Gastrocnemius medialis (tissue), 4 donors: Measurements from ENCODE around the gene GPR142. TPM values are rescaled to one million over a fixed set of nuclear protein-coding genes. Genes with fewer than 3 reads are reported as not detected.

ENCODE experiments used
- ATAC-seq, 2 donors: fragments of 150-250 bp; one replicate each; pipeline ENCODE4 v1.9.1; 2016
- DNase-seq, 2 donors: peaks; one replicate each; pipeline ENCODE4 v3.0.0-alpha.2; 2019
- H3K27ac ChIP-seq, 4 donors: fragments of 200-600 bp; sonication (generic); 1 replicate in 1 of 4; 2 replicates in 3 of 4; pipeline ENCODE4 v1.5.1; 2016 to 2018; ENCODE audit warnings: mild to moderate bottlenecking in 2 of 4, moderate library complexity in 1 of 4
- H3K27me3 ChIP-seq, 3 donors: fragments of 200-600 bp; sonication (generic) in 2 of 3; 1 replicate in 1 of 3; 2 replicates in 2 of 3; pipeline versions ENCODE4 v1.5.1 to v1.6.0; 2016 to 2019; ENCODE audit warnings: mild to moderate bottlenecking in 1 of 3, moderate library complexity in 1 of 3
- H3K36me3 ChIP-seq, 2 donors: fragments of 200-600 bp; sonication (generic) in 1 of 2; one replicate each; pipeline ENCODE4 v1.5.1; 2017 to 2018
- H3K4me1 ChIP-seq, 2 donors: fragments of 200-600 bp; sonication (generic) in 1 of 2; one replicate each; pipeline ENCODE4 v1.5.1; 2016 to 2017; ENCODE audit warnings: mild to moderate bottlenecking in 2 of 2
- H3K4me3 ChIP-seq, 4 donors: fragments of 200-600 bp; sonication (generic) in 3 of 4; 1 replicate in 1 of 4; 2 replicates in 3 of 4; pipeline ENCODE4 v1.5.1; 2016 to 2019; ENCODE audit warnings: mild to moderate bottlenecking in 2 of 4
- H3K9me3 ChIP-seq, 3 donors: fragments of 200-600 bp; sonication (generic) in 2 of 3; 1 replicate in 1 of 3; 2 replicates in 2 of 3; pipeline ENCODE4 v1.5.1; 2016 to 2019
- CTCF ChIP-seq, 5 experiments: fragments of 450-650 bp in 3 of 5; fragments of 200-600 bp in 2 of 5; sonication (generic) in 2 of 5; IDR thresholded peaks in 4 of 5; conservative IDR thresholded peaks in 1 of 5; 1 replicate in 4 of 5; 2 replicates in 1 of 5; pipeline ENCODE4 v1.5.1; 2016 to 2019; ENCODE audit warnings: antibody characterized with exemption in 5 of 5, mild to moderate bottlenecking in 3 of 5, moderate library complexity in 3 of 5
- POLR2A ChIP-seq, 2 donors: fragments of 450-650 bp; IDR thresholded peaks; one replicate each; pipeline ENCODE4 v1.6.1; 2017; ENCODE audit warnings: antibody characterized with exemption in 2 of 2, mild to moderate bottlenecking in 2 of 2, moderate library complexity in 2 of 2
- in situ Hi-C, 4 donors: fragments of 200-750 bp; cut with MboI; loops; one replicate each; pipeline versions ENCODE4 v1.15.0 to v1.8.0; 2017; ENCODE audit warnings: low sequenced_read_pairs in 4 of 4
- intact Hi-C: fragments of 100-400 bp; cut with DNase I; formaldehyde crosslinking; loops from one replicate; pipeline ENCODE4 v1.15.1; 2023; ENCODE audit warnings: low total_unique reads
- total RNA-seq, 4 donors: library from RNA; depleted of rRNA; stranded (reverse); fragments of >200 nt; gene quantifications; one replicate each; pipeline versions ENCODE4 v1.1.0 to v1.2.3, GENCODE V29; 2016

GPR142 gene
- total RNA-seq, 4 donors from 2014 or later, result not detected

GRCh38 chr17:74350486-74350885, 16.8 kb upstream of the GPR142 start:
- no peaks in the 10 kb centered on the region for H3K4me1 ChIP-seq
- in situ Hi-C loops, result loop anchor here in 1 of 4 donors (25.0 kb wide), 1 partner anchor 138 kb away; the partner anchor contains the start of genes RPL38 and TTYH2
- H3K4me3 ChIP-seq, result no peak overlapping the region
- TF ChIP-seq CTCF (IDR thresholded peaks at IDR 0.05 in 4 of 5, conservative IDR thresholded peaks at IDR 0.05 in 1 of 5) (no peak), POLR2A (IDR thresholded peaks at IDR 0.05) (no peak)
- no peak for ATAC-seq
- no peaks in the 10 kb centered on the region for H3K36me3 ChIP-seq
- H3K27me3 ChIP-seq, result peaks cover 41 to 52% (median 47%) of the 10 kb centered on the region in 3 donors
- intact Hi-C loops, result no loop called here
- H3K9me3 ChIP-seq, result no peaks in the 10 kb centered on the region
- H3K27ac ChIP-seq, result no peak overlapping the region
- no peak for DNase-seq

GRCh38 chr17:74351552-74352210, 15.6 kb upstream of the GPR142 start:
- Histone ChIP-seq H3K4me1 (no peaks in the 10 kb centered on the region), H3K9me3 (no peaks in the 10 kb centered on the region), H3K36me3 (no peaks in the 10 kb centered on the region), H3K27me3 (peaks cover 53 to 61% (median 54%) of the 10 kb centered on the region in 3 donors), H3K27ac (no peak overlapping the region), H3K4me3 (no peak overlapping the region)
- ATAC-seq (no peak), DNase-seq (no peak)
- intact Hi-C loops (no loop called here), in situ Hi-C loops (loop anchor here in 1 of 4 donors (25.0 kb wide), 1 partner anchor 139 kb away; the partner anchor contains the start of genes RPL38 and TTYH2)
- TF ChIP-seq POLR2A (IDR thresholded peaks at IDR 0.05) (no peak), CTCF (IDR thresholded peaks at IDR 0.05 in 4 of 5, conservative IDR thresholded peaks at IDR 0.05 in 1 of 5) (no peak)

GRCh38 chr17:74353446-74354060, 13.8 kb upstream of the GPR142 start:
- no peak for TF ChIP-seq POLR2A (IDR thresholded peaks at IDR 0.05)
- TF ChIP-seq CTCF (IDR thresholded peaks at IDR 0.05 in 4 of 5, conservative IDR thresholded peaks at IDR 0.05 in 1 of 5), result no peak
- ATAC-seq (no peak), DNase-seq (no peak)
- in situ Hi-C loops, result loop anchor here in 1 of 4 donors (25.0 kb wide), 1 partner anchor 141 kb away; the partner anchor contains the start of genes RPL38 and TTYH2
- Histone ChIP-seq H3K4me3 (no peak overlapping the region), H3K36me3 (no peaks in the 10 kb centered on the region), H3K27ac (no peak overlapping the region), H3K27me3 (peaks cover 69 to 74% (median 70%) of the 10 kb centered on the region in 3 donors), H3K4me1 (no peaks in the 10 kb centered on the region), H3K9me3 (no peaks in the 10 kb centered on the region)
- intact Hi-C loops, result no loop called here

GRCh38 chr17:74354123-74354522, 13.2 kb upstream of the GPR142 start:
- TF ChIP-seq CTCF (IDR thresholded peaks at IDR 0.05 in 4 of 5, conservative IDR thresholded peaks at IDR 0.05 in 1 of 5) (no peak), POLR2A (IDR thresholded peaks at IDR 0.05) (no peak)
- intact Hi-C loops, result no loop called here
- Histone ChIP-seq H3K27ac (no peak overlapping the region), H3K9me3 (no peaks in the 10 kb centered on the region), H3K36me3 (no peaks in the 10 kb centered on the region), H3K27me3 (peaks cover 73 to 79% (median 74%) of the 10 kb centered on the region in 3 donors), H3K4me1 (no peaks in the 10 kb centered on the region), H3K4me3 (no peak overlapping the region)
- DNase-seq, result no peak
- ATAC-seq, result no peak
- in situ Hi-C loops, result loop anchor here in 1 of 4 donors (25.0 kb wide), 1 partner anchor 142 kb away; the partner anchor contains the start of genes RPL38 and TTYH2
